GM10266 (cell line): ENCODE results near the gene CCDC38.

Experiments
- DNase-seq: peaks from one replicate; pipeline ENCODE4 v3.0.0; 2012; ENCODE audit errors: extremely low spot score
- CTCF ChIP-seq: IDR thresholded peaks from 2 replicates; pipeline ENCODE4 v1.5.1; 2012; ENCODE audit warnings: mild to moderate bottlenecking, low read depth; ENCODE audit not compliant: control insufficient read depth, insufficient read depth; ENCODE audit errors: missing control alignments

CCDC38 gene

GRCh38 chr12:95882080-95882479 is 60.3 kb downstream of the CCDC38 start:
- no peak for DNase-seq
- TF ChIP-seq CTCF, result no peak

- no peak for DNase-seq
- no peak for TF ChIP-seq CTCF
Observed at GRCh38 chr12:95881331-95881955, 61.0 kb downstream of the CCDC38 start.

GRCh38 chr12:95880895-95881294 is 61.5 kb downstream of the CCDC38 start:
- no peak for DNase-seq
- TF ChIP-seq CTCF, result no peak

GRCh38 chr12:95877622-95878021 is 64.8 kb downstream of the CCDC38 start:
- no peak for DNase-seq
- TF ChIP-seq CTCF, result no peak

- no peak for DNase-seq
- no peak for TF ChIP-seq CTCF
Observed at GRCh38 chr12:95874452-95874851, 68.0 kb downstream of the CCDC38 start.

- no peak for TF ChIP-seq CTCF
- no peak for DNase-seq
Observed at GRCh38 chr12:95870897-95871296, 71.5 kb downstream of the CCDC38 start.

GRCh38 chr12:95863337-95863736 is 79.1 kb downstream of the CCDC38 start:
- no peak for TF ChIP-seq CTCF
- DNase-seq, result no peak
